WTC11 (cell line): Measurements from ENCODE around the gene TOMM20L. TPM values are rescaled to one million over a fixed set of nuclear protein-coding genes. Genes with fewer than 3 reads are reported as not detected.

Experiments
- ATAC-seq: fragments of 200-7000 bp; cut with Tn5 transposase; 2 replicates; pipeline ENCODE4 v1.10.0; 2021; ENCODE audit warnings: mild to moderate bottlenecking, moderate library complexity
- CTCF ChIA-PET: fragments of 300-600 bp; sonication (Branson Sonifier 250); formaldehyde crosslinking; loops from one replicate; lab custom pipeline; 2021; ENCODE audit warnings: antibody characterized with exemption; lab: Charles Lee
- POLR2A ChIA-PET: fragments of 350-600 bp; sonication (Branson Sonifier 250); formaldehyde crosslinking; loops from one replicate; lab custom pipeline; 2021; ENCODE audit warnings: antibody characterized with exemption; lab: Charles Lee
- DNase-seq: peaks from one replicate; pipeline ENCODE4 v3.0.0; 2021; ENCODE audit warnings: low spot score
- H3K27ac Mint-ChIP-seq: 2 replicates; pipeline ENCODE4 v1.8.0; 2021; ENCODE audit warnings: mixed read lengths
- H3K27me3 Mint-ChIP-seq: 2 replicates; pipeline ENCODE4 v1.8.0; 2021; ENCODE audit warnings: low read depth, mild to moderate bottlenecking, moderate library complexity, mixed read lengths
- H3K36me3 Mint-ChIP-seq: 2 replicates; pipeline ENCODE4 v1.8.0; 2021; ENCODE audit warnings: mixed read lengths
- H3K4me1 Mint-ChIP-seq: 2 replicates; pipeline ENCODE4 v1.8.0; 2022; ENCODE audit warnings: mixed read lengths
- H3K4me3 Mint-ChIP-seq: 2 replicates; pipeline ENCODE4 v1.8.0; 2021; ENCODE audit warnings: mild to moderate bottlenecking, moderate library complexity, mixed read lengths
- H3K9me3 Mint-ChIP-seq: 2 replicates; pipeline ENCODE4 v1.8.0; 2021; ENCODE audit warnings: mixed read lengths
- AFF4 ChIP-seq: sonication (generic); formaldehyde crosslinking; IDR thresholded peaks from 2 replicates; pipeline ENCODE4 v1.8.1; 2023; ENCODE audit warnings: mild to moderate bottlenecking, missing genetic modification reagents, borderline replicate concordance
- ETV6 ChIP-seq: sonication (generic); formaldehyde crosslinking; IDR thresholded peaks from 2 replicates; pipeline ENCODE4 v1.8.1; 2022; ENCODE audit warnings: mild to moderate bottlenecking, missing genetic modification reagents
- GABPB1 ChIP-seq: sonication (generic); formaldehyde crosslinking; IDR thresholded peaks from 2 replicates; pipeline ENCODE4 v1.8.1; 2023; ENCODE audit warnings: mild to moderate bottlenecking, missing genetic modification reagents
- NR3C1 ChIP-seq: sonication (generic); formaldehyde crosslinking; conservative IDR thresholded peaks from 2 replicates; pipeline ENCODE4 v1.8.1; 2023; ENCODE audit warnings: low read depth, mild to moderate bottlenecking, missing genetic modification reagents
- RELA ChIP-seq: sonication (generic); formaldehyde crosslinking; IDR thresholded peaks from 2 replicates; pipeline ENCODE4 v1.8.1; 2022; ENCODE audit warnings: missing genetic modification reagents, mild to moderate bottlenecking, borderline replicate concordance
- SMAD3 ChIP-seq: sonication (generic); formaldehyde crosslinking; IDR thresholded peaks from 2 replicates; pipeline ENCODE4 v1.8.0; 2022; ENCODE audit warnings: missing genetic modification reagents, mild to moderate bottlenecking, borderline replicate concordance
- SMAD4 ChIP-seq: sonication (generic); formaldehyde crosslinking; IDR thresholded peaks from 2 replicates; pipeline ENCODE4 v1.8.0; 2022; ENCODE audit warnings: mild to moderate bottlenecking, missing genetic modification reagents
- USF2 ChIP-seq: sonication (generic); formaldehyde crosslinking; IDR thresholded peaks from 2 replicates; pipeline ENCODE4 v1.8.1; 2023; ENCODE audit warnings: mild to moderate bottlenecking, missing genetic modification reagents, moderate library complexity
- ZBTB21 ChIP-seq: sonication (generic); formaldehyde crosslinking; IDR thresholded peaks from 2 replicates; pipeline ENCODE4 v1.8.1; 2023; ENCODE audit warnings: mild to moderate bottlenecking, missing genetic modification reagents, borderline replicate concordance
- ZNF219 ChIP-seq: sonication (generic); formaldehyde crosslinking; IDR thresholded peaks from 2 replicates; pipeline ENCODE4 v1.8.0; 2023; ENCODE audit warnings: missing genetic modification reagents, mild to moderate bottlenecking, borderline replicate concordance
- ZNF416 ChIP-seq: fragments of 250-450 bp; sonication (Bioruptor Pico); IDR thresholded peaks from 2 replicates; pipeline ENCODE4 v1.9.0; 2021; ENCODE audit warnings: mild to moderate bottlenecking, inconsistent platforms
- total RNA-seq: library from RNA; stranded (reverse); gene quantifications from 3 replicates; pipeline ENCODE4 v1.2.3, GENCODE V29; 2021
- TF ChIP-seq, protein P1 (sequence below): sonication (generic); formaldehyde crosslinking; IDR thresholded peaks from 2 replicates; pipeline ENCODE4 v1.8.0; 2022; ENCODE audit warnings: missing genetic modification reagents
- TF ChIP-seq, protein P2 (sequence below): sonication (generic); formaldehyde crosslinking; IDR thresholded peaks from 2 replicates; pipeline ENCODE4 v1.8.1; 2023; ENCODE audit warnings: mild to moderate bottlenecking, missing genetic modification reagents

The TOMM20L gene
- total RNA-seq, 1 experiment from 2014 or later = not detected

DNA sequence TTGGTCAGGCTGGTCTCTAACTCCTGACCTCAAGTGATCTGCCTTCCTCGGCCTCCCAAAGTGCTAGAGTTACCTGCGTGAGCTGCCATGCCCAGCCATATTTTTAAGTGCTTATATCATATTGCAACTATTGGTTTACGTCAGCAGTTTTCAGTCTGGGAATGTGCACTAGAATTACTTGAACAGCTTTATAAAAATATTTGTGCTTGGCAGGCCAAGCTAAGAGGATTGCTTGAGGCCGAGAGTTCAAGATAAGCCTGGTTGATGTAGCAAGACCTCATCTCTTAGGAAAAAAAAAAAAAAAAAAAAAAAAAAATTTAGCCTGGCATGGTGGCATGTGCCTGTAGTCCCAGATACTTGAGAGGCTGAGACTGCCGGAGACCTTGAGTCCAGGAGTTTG lies 48.9 kb downstream of the TOMM20L start (continued):
- TF ChIP-seq, protein P1, sequence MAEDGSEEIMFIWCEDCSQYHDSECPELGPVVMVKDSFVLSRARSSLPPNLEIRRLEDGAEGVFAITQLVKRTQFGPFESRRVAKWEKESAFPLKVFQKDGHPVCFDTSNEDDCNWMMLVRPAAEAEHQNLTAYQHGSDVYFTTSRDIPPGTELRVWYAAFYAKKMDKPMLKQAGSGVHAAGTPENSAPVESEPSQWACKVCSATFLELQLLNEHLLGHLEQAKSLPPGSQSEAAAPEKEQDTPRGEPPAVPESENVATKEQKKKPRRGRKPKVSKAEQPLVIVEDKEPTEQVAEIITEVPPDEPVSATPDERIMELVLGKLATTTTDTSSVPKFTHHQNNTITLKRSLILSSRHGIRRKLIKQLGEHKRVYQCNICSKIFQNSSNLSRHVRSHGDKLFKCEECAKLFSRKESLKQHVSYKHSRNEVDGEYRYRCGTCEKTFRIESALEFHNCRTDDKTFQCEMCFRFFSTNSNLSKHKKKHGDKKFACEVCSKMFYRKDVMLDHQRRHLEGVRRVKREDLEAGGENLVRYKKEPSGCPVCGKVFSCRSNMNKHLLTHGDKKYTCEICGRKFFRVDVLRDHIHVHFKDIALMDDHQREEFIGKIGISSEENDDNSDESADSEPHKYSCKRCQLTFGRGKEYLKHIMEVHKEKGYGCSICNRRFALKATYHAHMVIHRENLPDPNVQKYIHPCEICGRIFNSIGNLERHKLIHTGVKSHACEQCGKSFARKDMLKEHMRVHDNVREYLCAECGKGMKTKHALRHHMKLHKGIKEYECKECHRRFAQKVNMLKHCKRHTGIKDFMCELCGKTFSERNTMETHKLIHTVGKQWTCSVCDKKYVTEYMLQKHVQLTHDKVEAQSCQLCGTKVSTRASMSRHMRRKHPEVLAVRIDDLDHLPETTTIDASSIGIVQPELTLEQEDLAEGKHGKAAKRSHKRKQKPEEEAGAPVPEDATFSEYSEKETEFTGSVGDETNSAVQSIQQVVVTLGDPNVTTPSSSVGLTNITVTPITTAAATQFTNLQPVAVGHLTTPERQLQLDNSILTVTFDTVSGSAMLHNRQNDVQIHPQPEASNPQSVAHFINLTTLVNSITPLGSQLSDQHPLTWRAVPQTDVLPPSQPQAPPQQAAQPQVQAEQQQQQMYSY (CRISPR knock-in tag) = no peak
- TF ChIP-seq ZBTB21 (CRISPR knock-in tag) (no peak), SMAD3 (CRISPR knock-in tag) (no peak), ETV6 (CRISPR knock-in tag) (no peak), USF2 (CRISPR knock-in tag) (no peak), GABPB1 (no peak), ZNF219 (CRISPR knock-in tag) (no peak), SMAD4 (CRISPR knock-in tag) (no peak), AFF4 (CRISPR knock-in tag) (no peak), ZNF416 (CRISPR knock-in tag) (no peak)
- TF ChIP-seq, all 79 proteins: peak for 0

DNA sequence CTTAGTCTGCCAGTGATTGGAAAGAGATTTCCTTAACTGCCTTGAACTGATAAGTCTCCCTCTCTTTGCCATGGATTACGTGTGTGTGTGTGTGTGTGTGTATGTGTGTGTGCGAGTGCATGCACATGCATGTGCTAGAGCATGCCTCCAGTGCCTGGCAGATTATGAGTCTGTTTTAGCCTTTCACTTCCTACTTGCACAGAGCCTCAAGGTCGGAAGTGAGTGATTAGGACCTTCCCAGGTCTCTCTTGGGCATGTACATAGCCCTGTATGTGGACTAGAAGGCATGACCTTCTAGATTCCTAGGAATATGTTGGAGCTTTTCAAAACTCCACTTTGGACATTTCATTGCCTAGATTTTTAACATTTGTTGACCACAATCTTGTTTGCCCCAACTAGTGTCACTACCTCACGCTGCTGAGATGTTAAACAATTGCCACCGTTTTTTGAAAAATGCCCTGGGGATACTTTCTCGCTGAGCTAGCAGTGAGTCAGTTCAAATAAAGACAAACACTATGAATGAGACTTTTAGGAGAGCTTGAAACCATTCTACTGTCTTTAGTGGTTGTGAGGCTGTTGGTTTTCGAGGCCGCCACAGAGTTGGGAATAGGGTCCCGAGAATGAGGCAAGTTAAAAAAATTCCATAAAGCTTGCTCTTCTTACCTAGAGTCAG lies 60.0 kb downstream of the TOMM20L start:
- H3K4me3 Mint-ChIP-seq = no peak overlapping the region

More for the DNA sequence above, 60.0 kb downstream of the TOMM20L start:
- Mint-ChIP-seq H3K36me3 (peaks cover 15% of the 10 kb centered on the region), H3K27ac (peak overlapping the region; percentile 36; the same call in 1 of the 2 replicates)
- TF ChIP-seq, protein P2, sequence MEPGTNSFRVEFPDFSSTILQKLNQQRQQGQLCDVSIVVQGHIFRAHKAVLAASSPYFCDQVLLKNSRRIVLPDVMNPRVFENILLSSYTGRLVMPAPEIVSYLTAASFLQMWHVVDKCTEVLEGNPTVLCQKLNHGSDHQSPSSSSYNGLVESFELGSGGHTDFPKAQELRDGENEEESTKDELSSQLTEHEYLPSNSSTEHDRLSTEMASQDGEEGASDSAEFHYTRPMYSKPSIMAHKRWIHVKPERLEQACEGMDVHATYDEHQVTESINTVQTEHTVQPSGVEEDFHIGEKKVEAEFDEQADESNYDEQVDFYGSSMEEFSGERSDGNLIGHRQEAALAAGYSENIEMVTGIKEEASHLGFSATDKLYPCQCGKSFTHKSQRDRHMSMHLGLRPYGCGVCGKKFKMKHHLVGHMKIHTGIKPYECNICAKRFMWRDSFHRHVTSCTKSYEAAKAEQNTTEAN (CRISPR knock-in tag) = no peak
- TF ChIP-seq RELA (CRISPR knock-in tag) = no peak
- no peak for TF ChIP-seq NR3C1 (CRISPR knock-in tag)
- TF ChIP-seq, all 79 proteins: peak for 0
- Mint-ChIP-seq H3K4me1 (no peaks in the 10 kb centered on the region), H3K27me3 (no peaks in the 10 kb centered on the region), H3K9me3 (no peaks in the 10 kb centered on the region)
- ATAC-seq (no peak), DNase-seq (no peak)
- POLR2A ChIA-PET = no interaction called here
- CTCF ChIA-PET = no interaction called here

Other genes with a start within 250 kb of the TOMM20L start
- gene ARMH4, start 243.7 kb upstream of the TOMM20L start, total RNA-seq = 11.8 to 12.2 TPM (median 12.1 TPM) in 3 replicates
- gene ACTR10, start 195.8 kb upstream of the TOMM20L start, total RNA-seq = 30.9 to 35.5 TPM (median 32.5 TPM) in 3 replicates
- gene PSMA3, start 151.1 kb upstream of the TOMM20L start, total RNA-seq = 260 to 286 TPM (median 270 TPM) in 3 replicates
- 12.5 to 15.0 TPM (median 12.6 TPM) in 3 replicates for gene ARID4A, start 97.4 kb upstream of the TOMM20L start, total RNA-seq
- 47.3 to 55.4 TPM (median 51.1 TPM) in 3 replicates for gene TIMM9, start 31.6 kb downstream of the TOMM20L start, total RNA-seq
- 20.5 to 23.5 TPM (median 22.2 TPM) in 3 replicates for gene KIAA0586, start 31.8 kb downstream of the TOMM20L start, total RNA-seq
- gene DACT1, start 242.0 kb downstream of the TOMM20L start, total RNA-seq = 19.8 to 21.2 TPM (median 20.2 TPM) in 3 replicates